ENCODE measurements around the gene ZC3H12D.

The ZC3H12D gene

DNA sequence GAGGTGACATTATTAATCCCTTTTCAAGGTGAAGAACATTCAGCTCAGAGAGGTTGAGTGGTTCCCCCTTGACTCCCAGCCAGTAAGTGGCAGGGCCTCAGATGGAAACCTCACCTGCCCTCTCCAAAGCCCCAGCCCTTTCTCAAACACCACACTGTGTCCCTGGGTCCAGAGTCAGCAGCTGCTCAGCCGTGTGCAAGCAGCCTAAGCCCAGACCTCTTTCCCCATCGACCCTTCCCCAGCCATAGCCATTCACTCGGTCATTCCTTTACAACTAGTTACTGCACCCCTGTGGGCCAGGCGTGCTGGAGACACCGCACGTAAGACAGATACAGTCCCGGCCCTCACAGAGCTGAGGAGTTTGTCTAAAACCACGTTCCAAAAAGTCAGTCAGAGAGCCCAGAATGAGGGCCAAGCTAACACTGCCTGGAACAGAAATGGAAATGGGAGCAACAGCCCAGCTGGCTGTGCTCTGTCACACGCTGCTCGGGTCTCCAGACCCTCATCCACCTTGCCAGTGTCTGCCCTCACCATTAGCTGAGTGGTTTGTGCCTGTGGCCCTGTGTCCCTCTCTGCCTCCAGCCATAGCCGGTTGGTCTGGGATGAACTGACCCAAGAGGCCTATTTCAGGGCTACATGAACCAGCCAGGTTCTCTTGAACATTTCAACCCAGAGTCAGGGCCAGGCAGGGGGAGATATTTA is 29.6 kb downstream of the ZC3H12D start:
- H2AFZ ChIP-seq (ENCODE audit: low read length) = no peak overlapping the region
- no peaks in the 10 kb centered on the region for H3K27me3 ChIP-seq (ENCODE audit: insufficient read depth, low read length, poor library complexity, severe bottlenecking)
- H3F3A ChIP-seq (ENCODE audit: low read depth) = no peaks in the 10 kb centered on the region
- H4K20me1 ChIP-seq (ENCODE audit: insufficient read depth, low read length, poor library complexity, severe bottlenecking) = no peaks in the 10 kb centered on the region
- H3K4me3 ChIP-seq (ENCODE audit: low read length, poor library complexity, severe bottlenecking) = no peak overlapping the region
- H3K4me1 ChIP-seq (ENCODE audit: insufficient read depth, low read length, poor library complexity, severe bottlenecking) = no peaks in the 10 kb centered on the region
- no peaks in the 10 kb centered on the region for H3K9me2 ChIP-seq (replicated peaks; ENCODE audit: low read depth, low read length)
- H3K36me3 ChIP-seq (ENCODE audit: insufficient read depth, low read length) = no peaks in the 10 kb centered on the region
- H3K9me3 ChIP-seq (ENCODE audit: insufficient read depth, low read depth, low read length) = no peaks in the 10 kb centered on the region
- TF ChIP-seq EZH2phosphoT487 (IDR thresholded peaks at IDR 0.05; ENCODE audit: borderline replicate concordance) = no peak
- H3K79me2 ChIP-seq (ENCODE audit: insufficient read depth, low read length) = no peaks in the 10 kb centered on the region
- H3K9ac ChIP-seq (ENCODE audit: low read depth, low read length, poor library complexity, severe bottlenecking) = no peak overlapping the region
- no peak overlapping the region for H3K4me2 ChIP-seq (ENCODE audit: low read depth, low read length, poor library complexity, severe bottlenecking)

GRCh38 chr6:149454346-149454848 is 30.4 kb downstream of the ZC3H12D start:
- no peak overlapping the region for H2AFZ ChIP-seq (ENCODE audit: low read length)
- no peak overlapping the region for H3K4me2 ChIP-seq (ENCODE audit: low read depth, low read length, poor library complexity, severe bottlenecking)
- no peaks in the 10 kb centered on the region for H3K9me2 ChIP-seq (replicated peaks; ENCODE audit: low read depth, low read length)
- H3K4me3 ChIP-seq (ENCODE audit: low read length, poor library complexity, severe bottlenecking) = no peak overlapping the region
- no peaks in the 10 kb centered on the region for H3K9me3 ChIP-seq (ENCODE audit: insufficient read depth, low read depth, low read length)
- no peaks in the 10 kb centered on the region for H3K4me1 ChIP-seq (ENCODE audit: insufficient read depth, low read length, poor library complexity, severe bottlenecking)
- TF ChIP-seq CTCF (conservative IDR thresholded peaks at IDR 0.05; ENCODE audit: low read length) (no peak), EZH2phosphoT487 (IDR thresholded peaks at IDR 0.05; ENCODE audit: borderline replicate concordance) (no peak)
- H3K79me2 ChIP-seq (ENCODE audit: insufficient read depth, low read length) = no peaks in the 10 kb centered on the region
- no peak overlapping the region for H3K9ac ChIP-seq (ENCODE audit: low read depth, low read length, poor library complexity, severe bottlenecking)
- H3K27me3 ChIP-seq (ENCODE audit: insufficient read depth, low read length, poor library complexity, severe bottlenecking) = no peaks in the 10 kb centered on the region
- no peaks in the 10 kb centered on the region for H3F3A ChIP-seq (ENCODE audit: low read depth)
- no peaks in the 10 kb centered on the region for H3K36me3 ChIP-seq (ENCODE audit: insufficient read depth, low read length)
- no peaks in the 10 kb centered on the region for H4K20me1 ChIP-seq (ENCODE audit: insufficient read depth, low read length, poor library complexity, severe bottlenecking)

DNA sequence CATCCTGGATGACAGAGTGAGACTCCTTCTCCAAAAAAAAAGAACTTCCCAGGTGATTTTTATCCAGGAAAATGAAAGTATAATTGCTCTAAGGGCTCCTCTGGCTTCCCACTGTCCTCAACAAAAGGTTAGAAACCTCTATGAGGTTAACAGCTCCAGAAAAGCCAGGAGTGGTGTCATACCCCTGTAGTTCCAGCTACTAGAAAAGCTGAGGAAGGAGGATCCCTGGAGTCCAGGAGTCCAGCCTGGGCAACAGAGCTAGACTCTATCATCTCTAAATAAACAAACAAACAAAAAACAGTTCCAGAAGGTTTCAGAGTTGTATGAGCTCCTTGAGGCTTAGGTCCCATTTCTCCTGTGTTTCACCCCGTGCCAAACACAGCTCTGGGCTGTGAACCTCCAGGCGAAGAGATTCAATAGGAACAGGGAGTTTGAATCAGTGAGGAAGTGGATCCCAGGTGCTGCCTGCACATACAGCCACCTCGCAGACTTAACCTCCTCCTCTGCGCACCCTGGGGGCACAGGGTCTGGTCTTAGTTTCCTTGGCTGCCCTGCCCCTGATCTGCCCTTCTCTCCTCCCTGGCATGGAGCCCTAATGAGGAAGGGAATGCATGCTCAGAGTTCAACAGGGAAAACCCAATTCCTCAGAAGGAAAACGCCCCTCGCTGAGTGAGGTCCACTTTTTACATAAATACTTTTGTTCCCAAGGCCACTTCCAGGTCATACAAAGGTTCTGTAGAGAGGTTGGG is 31.0 kb downstream of the ZC3H12D start:
- Histone ChIP-seq H3K9ac (ENCODE audit: low read depth, low read length, poor library complexity, severe bottlenecking) (no peak overlapping the region), H4K20me1 (ENCODE audit: insufficient read depth, low read length, poor library complexity, severe bottlenecking) (no peaks in the 10 kb centered on the region), H3K36me3 (ENCODE audit: insufficient read depth, low read length) (no peaks in the 10 kb centered on the region), H2AFZ (ENCODE audit: low read length) (no peak overlapping the region), H3K9me2 (replicated peaks; ENCODE audit: low read depth, low read length) (no peaks in the 10 kb centered on the region), H3K4me3 (ENCODE audit: low read length, poor library complexity, severe bottlenecking) (no peak overlapping the region), H3K4me1 (ENCODE audit: insufficient read depth, low read length, poor library complexity, severe bottlenecking) (no peaks in the 10 kb centered on the region), H3K9me3 (ENCODE audit: insufficient read depth, low read depth, low read length) (no peaks in the 10 kb centered on the region), H3K79me2 (ENCODE audit: insufficient read depth, low read length) (no peaks in the 10 kb centered on the region), H3K4me2 (ENCODE audit: low read depth, low read length, poor library complexity, severe bottlenecking) (no peak overlapping the region), H3F3A (ENCODE audit: low read depth) (no peaks in the 10 kb centered on the region), H3K27me3 (ENCODE audit: insufficient read depth, low read length, poor library complexity, severe bottlenecking) (no peaks in the 10 kb centered on the region)
- TF ChIP-seq EZH2phosphoT487 (IDR thresholded peaks at IDR 0.05; ENCODE audit: borderline replicate concordance) = no peak
- no peak for TF ChIP-seq CTCF (conservative IDR thresholded peaks at IDR 0.05; ENCODE audit: low read length)
